Measurements from ENCODE around the gene FAM9A. TPM values are rescaled to one million over a fixed set of nuclear protein-coding genes. Genes with fewer than 3 reads are reported as not detected.

FAM9A gene
- total and polyA plus RNA-seq, 2 of the 8 experiments (the other 6 are each of a cell fraction or from before 2014, with no cell fraction given), result not detected

- no peak for TF ChIP-seq EP300 (IDR thresholded peaks at IDR 0.05; ENCODE audit: borderline replicate concordance in 1 of 2, low read depth in 2 of 2, low read length in 2 of 2)
- TF ChIP-seq BCL11A (IDR thresholded peaks at IDR 0.05; ENCODE audit: low read depth in 2 of 2, low read length in 2 of 2), result no peak
Measured at GRCh38 chrX:8743126-8743732, 58.0 kb downstream of the FAM9A start (continued).

Data from H1 (cell line).